Subcutaneous abdominal adipose tissue (tissue), 5 donors: Measurements from ENCODE around the gene C5orf63.
"Not testable (repeated sequence)": the region's sequence is repeated elsewhere in the genome, so short reads cannot be mapped to it uniquely, and the experiment has no call there.

Source experiments
- H3K27ac ChIP-seq: one replicate; pipeline ENCODE4 v1.7.0; 2013; ENCODE audit warnings: low read depth, mild to moderate bottlenecking, inconsistent platforms, low read length, moderate library complexity
- H3K27me3 ChIP-seq, 5 donors: one replicate each; pipeline ENCODE4 v1.7.0; 2013; ENCODE audit warnings: low read length in 5 of 5, inconsistent platforms in 1 of 5; ENCODE audit not compliant: control insufficient read depth in 5 of 5, insufficient read depth in 4 of 5
- H3K36me3 ChIP-seq, 5 donors: one replicate each; pipeline ENCODE4 v1.7.0; 2013; ENCODE audit warnings: low read length in 5 of 5; ENCODE audit not compliant: control insufficient read depth in 5 of 5, insufficient read depth in 5 of 5
- H3K4me1 ChIP-seq, 5 donors: one replicate each; pipeline ENCODE4 v1.7.0; 2013; ENCODE audit warnings: low read length in 5 of 5, mild to moderate bottlenecking in 3 of 5, moderate library complexity in 1 of 5; ENCODE audit not compliant: control insufficient read depth in 5 of 5, insufficient read depth in 5 of 5
- H3K4me3 ChIP-seq, 5 donors: one replicate each; pipeline ENCODE4 v1.7.0; 2013; ENCODE audit warnings: low read length in 5 of 5, low read depth in 1 of 5
- H3K9ac ChIP-seq, 5 donors: one replicate each; pipeline ENCODE4 v1.7.0; 2013; ENCODE audit warnings: low read length in 5 of 5, mild to moderate bottlenecking in 4 of 5, moderate library complexity in 3 of 5
- H3K9me3 ChIP-seq, 5 donors: one replicate each; pipeline ENCODE4 v1.7.0; 2013; ENCODE audit warnings: low read length in 5 of 5; ENCODE audit not compliant: control insufficient read depth in 5 of 5
- donor health status: healthy.
- donor health status: healthy.
- donor health status: healthy.
- donor health status: healthy.
- donor health status: healthy.

C5orf63 gene

DNA sequence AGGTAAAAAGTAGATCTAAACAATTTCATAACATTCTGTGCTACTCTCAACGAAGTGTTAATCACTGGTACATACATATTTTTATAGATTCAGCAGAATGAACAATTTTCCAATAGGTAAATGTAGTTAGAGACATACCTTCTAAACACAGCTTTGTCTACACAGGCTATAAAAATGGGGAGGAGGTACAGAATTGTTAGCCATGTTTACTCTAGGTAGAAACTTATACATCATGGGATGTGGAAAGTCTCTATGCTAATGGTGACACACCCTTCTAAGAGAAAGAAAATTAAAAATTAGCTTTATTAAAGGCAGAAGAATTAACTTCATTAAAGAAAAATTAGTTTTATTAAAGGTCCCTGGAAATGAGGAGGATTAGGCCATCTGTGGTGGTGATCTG, 11.8 kb downstream of the C5orf63 start:
- Histone ChIP-seq H3K4me3 (no peak overlapping the region), H3K9ac (no peak overlapping the region), H3K36me3 (peaks cover 0 to 15% (median 0%) of the 10 kb centered on the region in 5 donors), H3K9me3 (no peaks in the 10 kb centered on the region), H3K27ac (no peak overlapping the region), H3K4me1 (no peaks in the 10 kb centered on the region), H3K27me3 (no peaks in the 10 kb centered on the region)

DNA sequence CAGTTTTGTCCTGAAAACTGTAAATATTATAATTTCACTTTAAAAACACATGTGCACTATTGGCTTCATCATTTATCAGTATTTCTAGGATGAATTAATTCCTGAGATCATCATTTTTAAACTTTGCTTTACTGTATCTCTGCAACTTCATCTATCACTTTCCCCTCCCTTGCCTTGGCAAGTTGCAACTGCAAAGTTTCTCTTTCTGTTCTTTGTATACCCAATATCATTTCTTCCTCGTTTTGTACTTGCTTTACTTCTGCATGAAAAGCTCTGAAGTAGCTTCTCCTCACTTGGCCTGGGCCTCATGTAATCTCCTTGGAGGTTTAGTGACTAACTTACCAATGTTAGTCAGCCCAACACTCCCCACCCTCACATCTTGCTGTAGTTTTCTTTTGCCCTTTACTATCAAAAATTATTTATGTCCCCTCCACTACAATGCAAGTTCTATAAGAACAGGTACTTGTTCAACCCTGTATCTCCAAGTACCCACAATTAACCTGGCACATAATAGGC, 12.8 kb downstream of the C5orf63 start:
- Histone ChIP-seq H3K27me3 (no peaks in the 10 kb centered on the region), H3K4me3 (no peak overlapping the region), H3K36me3 (peaks cover 0 to 14% (median 3%) of the 10 kb centered on the region in 5 donors), H3K27ac (no peak overlapping the region), H3K9me3 (no peaks in the 10 kb centered on the region), H3K9ac (no peak overlapping the region), H3K4me1 (no peaks in the 10 kb centered on the region)

DNA sequence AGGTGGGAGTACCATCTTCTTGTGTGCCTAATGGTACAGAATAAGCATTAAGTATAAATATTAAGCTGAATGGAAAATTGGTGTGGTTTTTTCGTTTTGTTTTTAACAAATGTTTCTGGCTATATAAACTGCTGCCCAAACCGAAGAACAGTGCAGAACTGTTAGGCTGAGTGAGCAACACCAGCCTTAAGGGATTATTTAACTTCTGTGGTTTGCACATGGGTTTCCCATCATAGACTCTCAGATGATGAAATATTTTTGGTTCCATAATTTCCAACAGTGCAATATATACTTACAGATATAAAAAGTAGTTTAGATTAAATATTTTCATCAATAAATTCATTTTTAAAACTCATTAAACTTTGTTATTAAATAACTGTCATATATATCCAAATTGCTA, 16.4 kb downstream of the C5orf63 start:
- H3K9me3 ChIP-seq, result no peaks in the 10 kb centered on the region
- no peak overlapping the region for H3K9ac ChIP-seq
- peaks cover 0 to 14% (median 3%) of the 10 kb centered on the region in 5 donors for H3K36me3 ChIP-seq
- no peak overlapping the region for H3K27ac ChIP-seq
- no peak overlapping the region for H3K4me3 ChIP-seq
- no peaks in the 10 kb centered on the region for H3K4me1 ChIP-seq
- no peaks in the 10 kb centered on the region for H3K27me3 ChIP-seq

DNA sequence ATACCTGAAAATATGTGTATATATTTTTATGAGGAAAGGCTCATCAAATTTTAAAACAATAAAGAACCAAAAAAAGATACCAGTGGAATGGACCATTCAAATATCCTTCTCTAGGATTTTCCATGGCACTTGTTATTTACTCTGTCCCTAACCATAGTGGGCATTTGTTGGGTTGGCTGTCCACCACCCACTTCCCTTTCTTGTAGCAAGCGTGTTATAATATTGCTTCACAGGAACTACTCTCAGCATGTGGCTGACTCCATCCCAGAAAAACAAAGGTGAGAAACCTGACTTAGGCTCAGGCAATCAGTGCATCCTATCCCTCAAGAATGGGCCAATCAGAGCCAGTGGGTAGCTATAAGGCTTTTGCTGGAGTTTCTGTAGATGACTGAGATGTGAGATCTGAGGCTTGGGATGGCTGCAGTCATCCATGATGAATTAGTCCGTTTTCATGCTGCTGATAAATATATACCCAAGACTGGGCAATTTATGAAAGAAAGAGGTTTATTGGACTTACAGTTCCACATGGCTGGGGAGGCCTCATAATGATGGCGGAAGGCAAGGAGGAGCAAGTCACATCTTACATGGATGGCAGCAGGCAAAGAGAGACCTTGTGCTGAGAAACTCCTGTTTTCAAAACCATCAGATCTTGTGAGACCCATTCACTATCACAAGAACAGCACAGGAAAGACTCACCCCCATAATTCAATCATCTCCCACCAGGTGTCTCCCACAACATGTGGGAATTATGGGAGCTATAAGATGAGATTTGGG, 17.2 kb downstream of the C5orf63 start:
- no peak overlapping the region for H3K9ac ChIP-seq
- peaks cover 0 to 20% (median 3%) of the 10 kb centered on the region in 5 donors for H3K36me3 ChIP-seq
- H3K9me3 ChIP-seq, result no peaks in the 10 kb centered on the region
- no peaks in the 10 kb centered on the region for H3K27me3 ChIP-seq
- H3K27ac ChIP-seq, result no peak overlapping the region
- H3K4me3 ChIP-seq, result no peak overlapping the region
- no peaks in the 10 kb centered on the region for H3K4me1 ChIP-seq

DNA sequence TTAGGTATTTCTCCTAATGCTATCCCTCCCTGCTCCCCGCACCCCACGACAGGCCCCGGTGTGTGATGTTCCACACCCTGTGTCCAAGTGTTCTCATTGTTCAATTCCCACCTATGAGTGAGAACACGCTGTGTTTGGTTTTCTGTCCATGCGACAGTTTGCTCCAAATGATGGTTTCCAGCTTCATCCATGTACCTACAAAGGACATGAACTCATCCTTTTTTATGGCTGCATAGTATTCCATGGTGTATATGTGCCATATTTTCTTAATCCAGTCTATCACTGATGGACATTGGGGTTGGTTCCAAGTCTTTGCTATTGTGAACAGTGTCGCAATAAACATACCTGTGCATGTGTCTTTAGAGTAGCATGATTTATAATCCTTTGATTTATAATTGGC, 19.8 kb downstream of the C5orf63 start:
- H3K9ac ChIP-seq, H3K9me3 ChIP-seq, H3K4me1 ChIP-seq, H3K27me3 ChIP-seq, H3K4me3 ChIP-seq, H3K27ac ChIP-seq: not testable (repeated sequence)
- H3K36me3 ChIP-seq, result peaks cover 0 to 20% (median 3%) of the 10 kb centered on the region in 5 donors

DNA sequence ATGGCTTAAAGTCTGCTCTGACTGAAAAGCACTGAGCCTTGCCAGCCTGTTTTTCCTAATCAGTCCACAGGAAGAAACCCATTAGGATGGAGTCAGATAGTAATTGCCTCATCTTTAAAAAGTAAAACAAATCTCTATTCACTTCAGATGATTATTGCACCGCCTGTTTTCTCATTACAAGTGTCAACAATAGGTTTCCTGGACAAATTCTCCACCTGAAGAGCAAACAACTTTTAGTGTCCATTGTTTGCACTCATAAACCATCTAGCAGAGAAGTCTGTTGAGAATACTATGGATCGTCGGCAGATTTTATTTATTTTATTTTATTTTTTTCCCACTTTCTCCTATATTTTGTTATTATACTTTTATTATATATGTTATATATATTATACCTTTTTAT, 20.3 kb downstream of the C5orf63 start:
- no peaks in the 10 kb centered on the region for H3K4me1 ChIP-seq
- no peaks in the 10 kb centered on the region for H3K9me3 ChIP-seq
- H3K27me3 ChIP-seq, result no peaks in the 10 kb centered on the region
- H3K4me3 ChIP-seq, result no peak overlapping the region
- no peak overlapping the region for H3K27ac ChIP-seq
- peaks cover 0 to 20% (median 3%) of the 10 kb centered on the region in 5 donors for H3K36me3 ChIP-seq
- no peak overlapping the region for H3K9ac ChIP-seq

DNA sequence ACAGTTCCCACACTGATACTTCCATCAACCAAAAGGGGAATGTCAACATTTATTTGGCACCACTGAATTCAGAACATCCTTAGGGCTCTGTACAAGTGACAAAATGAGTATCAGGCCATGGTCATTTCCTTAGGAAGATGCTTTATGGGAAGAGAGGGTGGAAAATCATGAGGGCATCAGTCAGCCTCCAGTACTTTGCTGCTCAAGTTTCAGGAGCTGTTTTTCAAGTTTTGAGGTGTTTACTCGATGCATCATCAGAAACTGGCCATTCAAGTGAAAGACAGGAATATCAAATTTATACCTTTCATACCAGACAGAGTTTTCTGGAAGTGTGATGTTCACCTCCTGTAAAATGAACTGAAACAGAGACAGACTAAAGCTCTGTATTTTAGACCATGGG, 21.7 kb downstream of the C5orf63 start:
- Histone ChIP-seq H3K9me3 (no peaks in the 10 kb centered on the region), H3K27ac (no peak overlapping the region), H3K27me3 (no peaks in the 10 kb centered on the region), H3K9ac (no peak overlapping the region), H3K4me1 (no peaks in the 10 kb centered on the region), H3K36me3 (peaks cover 0 to 21% (median 3%) of the 10 kb centered on the region in 5 donors), H3K4me3 (no peak overlapping the region)

DNA sequence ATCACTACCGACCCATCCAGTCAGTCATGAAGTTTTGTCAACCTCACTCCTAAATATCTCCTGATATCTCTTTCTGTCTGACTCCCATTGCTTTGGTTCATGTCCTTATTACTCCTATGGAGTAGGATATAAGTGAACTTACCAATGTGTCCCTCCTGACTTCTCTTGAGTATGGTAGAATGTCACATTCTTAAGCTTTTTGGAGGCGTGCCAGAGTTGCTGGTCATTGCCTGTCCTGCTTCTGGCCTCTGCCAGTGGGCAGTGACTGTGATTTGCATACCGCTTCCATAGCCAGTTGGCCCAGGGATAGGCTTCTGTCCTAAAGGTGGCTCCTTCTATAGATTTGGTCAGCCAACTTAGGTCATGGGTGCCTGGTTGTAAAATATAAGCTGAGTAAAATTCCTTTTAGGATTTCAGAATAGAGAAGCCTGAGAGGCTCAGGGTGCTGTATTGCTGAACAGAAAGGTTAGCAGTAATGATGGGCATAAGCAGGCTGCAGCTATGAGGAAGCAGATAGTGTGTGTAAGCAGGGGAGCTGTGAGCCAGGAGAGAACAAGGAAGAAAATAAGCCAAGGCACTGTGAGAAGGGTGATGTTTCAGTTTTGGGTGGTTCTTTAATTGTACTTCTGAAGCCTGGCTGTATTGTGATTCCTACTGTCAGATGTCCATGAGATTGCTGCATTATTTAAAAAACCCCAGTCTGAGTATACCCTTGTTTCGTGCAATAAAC, 26.8 kb downstream of the C5orf63 start:
- Histone ChIP-seq H3K9ac (no peak overlapping the region), H3K27ac (no peak overlapping the region), H3K9me3 (no peaks in the 10 kb centered on the region), H3K4me1 (peaks cover 0 to 2% (median 0%) of the 10 kb centered on the region in 5 donors), H3K27me3 (no peaks in the 10 kb centered on the region), H3K36me3 (peaks cover 0 to 9% (median 0%) of the 10 kb centered on the region in 5 donors), H3K4me3 (no peak overlapping the region)

DNA sequence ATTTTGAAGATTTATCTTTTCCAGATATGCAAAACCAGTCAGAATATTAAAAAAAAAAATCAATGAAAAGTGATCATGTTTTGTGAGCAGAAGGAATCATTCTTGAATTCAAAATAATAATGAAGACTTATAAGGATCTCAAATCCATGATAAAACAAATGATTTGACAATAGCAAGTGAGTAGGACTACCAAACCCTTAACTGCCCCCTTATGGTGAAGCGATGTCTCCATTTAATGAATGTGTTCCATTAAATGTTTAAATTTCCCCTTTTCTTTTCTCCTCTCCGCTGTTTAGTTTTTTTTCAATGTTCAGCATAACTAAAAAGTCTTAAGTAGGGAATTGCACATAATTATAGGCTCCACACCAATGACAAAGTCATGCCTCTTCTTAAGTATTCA, 30.7 kb downstream of the C5orf63 start:
- H3K27me3 ChIP-seq, result no peaks in the 10 kb centered on the region
- H3K27ac ChIP-seq, result no peak overlapping the region
- no peaks in the 10 kb centered on the region for H3K9me3 ChIP-seq
- no peak overlapping the region for H3K4me3 ChIP-seq
- H3K9ac ChIP-seq, result no peak overlapping the region
- H3K36me3 ChIP-seq, result peaks cover 0 to 7% (median 0%) of the 10 kb centered on the region in 5 donors
- peaks cover 0 to 7% (median 0%) of the 10 kb centered on the region in 5 donors for H3K4me1 ChIP-seq

DNA sequence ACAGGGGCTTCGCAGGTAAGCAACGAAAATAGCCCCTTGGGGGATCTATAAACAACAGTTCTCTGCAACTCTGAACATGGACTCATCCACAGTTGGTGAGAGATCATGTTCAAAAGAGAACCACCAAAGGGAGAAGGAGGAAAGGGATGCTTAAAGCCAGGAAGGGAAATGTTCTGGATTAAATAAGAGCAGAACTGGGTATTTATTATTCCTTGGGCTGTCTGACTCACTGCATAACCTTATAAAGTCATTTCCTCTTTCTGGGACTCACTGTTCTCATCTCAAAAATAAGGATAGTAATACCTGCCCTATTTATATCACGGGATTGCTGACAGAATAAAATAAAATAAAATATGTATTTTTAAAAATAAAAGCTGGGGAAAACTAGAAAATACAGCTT, 31.7 kb downstream of the C5orf63 start:
- no peak overlapping the region for H3K9ac ChIP-seq
- H3K4me1 ChIP-seq, result peaks cover 0 to 7% (median 0%) of the 10 kb centered on the region in 5 donors
- H3K4me3 ChIP-seq, result no peak overlapping the region
- no peak overlapping the region for H3K27ac ChIP-seq
- no peaks in the 10 kb centered on the region for H3K36me3 ChIP-seq
- H3K27me3 ChIP-seq, result no peaks in the 10 kb centered on the region
- no peaks in the 10 kb centered on the region for H3K9me3 ChIP-seq
